Kidney (tissue), 14 donors: ENCODE data around the gene ARHGEF11. TPM values are rescaled to one million over a fixed set of nuclear protein-coding genes. Genes with fewer than 3 reads are reported as not detected.

Experiments
- DNase-seq, 5 donors: peaks; one replicate each; pipeline ENCODE4 v3.0.0-alpha.2; 2013 to 2020
- FAIRE-seq: peaks from 2 replicates; lab custom pipeline; 2012; peaks lifted over from hg19 to GRCh38; lab: Jason Lieb, UNC
- H3K27ac ChIP-seq, 2 donors: one replicate each; pipeline ENCODE4 v1.7.0; 2013; ENCODE audit warnings: low read depth in 2 of 2, low read length in 2 of 2, inconsistent platforms in 1 of 2
- H3K27me3 ChIP-seq: one replicate; pipeline ENCODE4 v1.7.1; 2013; ENCODE audit warnings: low read length, inconsistent platforms; ENCODE audit not compliant: control insufficient read depth, insufficient read depth
- H3K36me3 ChIP-seq, 3 donors: one replicate each; pipeline versions ENCODE4 v1.7.0 to v1.7.1; 2013; ENCODE audit warnings: low read length in 3 of 3, control low read depth in 1 of 3, inconsistent platforms in 1 of 3; ENCODE audit not compliant: insufficient read depth in 3 of 3, control insufficient read depth in 2 of 3
- H3K4me1 ChIP-seq, 3 donors: one replicate each; pipeline versions ENCODE4 v1.7.0 to v1.7.1; 2013; ENCODE audit warnings: low read length in 3 of 3, inconsistent platforms in 1 of 3, low read depth in 1 of 3; ENCODE audit not compliant: control insufficient read depth in 2 of 3, insufficient read depth in 2 of 3
- H3K4me3 ChIP-seq, 3 donors: one replicate each; pipeline versions ENCODE4 v1.7.0 to v1.8.1; 2013; ENCODE audit warnings: low read length in 3 of 3, control low read depth in 1 of 3, inconsistent platforms in 1 of 3
- H3K9ac ChIP-seq, 3 donors: one replicate each; pipeline versions ENCODE4 v1.7.0 to v1.7.1; 2013; ENCODE audit warnings: low read length in 3 of 3, control low read depth in 1 of 3, inconsistent platforms in 1 of 3
- H3K9me3 ChIP-seq, 3 donors: one replicate each; pipeline versions ENCODE4 v1.7.0 to v1.7.1; 2013; ENCODE audit warnings: low read length in 3 of 3, control low read depth in 1 of 3, inconsistent platforms in 1 of 3; ENCODE audit not compliant: control insufficient read depth in 2 of 3, insufficient read depth in 1 of 3
- CTCF ChIP-seq: IDR thresholded peaks from 3 replicates; pipeline ENCODE4 v1.5.1; 2012; ENCODE audit warnings: mild to moderate bottlenecking, moderate library complexity, borderline replicate concordance; ENCODE audit not compliant: insufficient read depth; ENCODE audit errors: extremely low read depth
- intact Hi-C: fragments of 100-400 bp; cut with DNase I; formaldehyde crosslinking; loops from one replicate; pipeline ENCODE4 v1.11.1; 2022
- polyA plus RNA-seq: library from polyadenylated mRNA; stranded (reverse); fragments of 350-450 nt; fragmentation: Illumina TruSeq; extraction: RNeasy Lipid Tissue Mini Kit (QIAGEN cat#74804); gene quantifications from one replicate; pipeline ENCODE4 v1.2.3, GENCODE V29; 2014; ENCODE audit warnings: low read depth, low replicate concordance; ENCODE audit not compliant: insufficient read depth
- total RNA-seq: library from RNA; stranded (reverse); fragmentation: NEBNext Ultra II Directional; extraction: Animal tissue kit (Norgen Biotek cat#: 25700); gene quantifications from one replicate; pipeline ENCODE4 v1.2.1, GENCODE V29; 2021
- donor health status: control.
- donor health status: control.
- donor health status: control.
- donor health status: control.
- donor health status: control.
- donor health status: DM: yes; HTN: yes; CAD: no.
- donor health status: Normal renal cell carcinoma (clear cell type).

ARHGEF11 gene
- total and polyA plus RNA-seq, 2 donors from 2014 or later = 8.8 to 36.4 TPM

GRCh38 chr1:157000686-157001085 lies 44.9 kb downstream of the ARHGEF11 start:
- no peak for FAIRE-seq
- TF ChIP-seq CTCF = no peak
- no peak overlapping the region for H3K4me3 ChIP-seq
- no peak overlapping the region for H3K27ac ChIP-seq
- intact Hi-C loops = no loop called here
- no peaks in the 10 kb centered on the region for H3K36me3 ChIP-seq
- no peaks in the 10 kb centered on the region for H3K4me1 ChIP-seq
- no peaks in the 10 kb centered on the region for H3K27me3 ChIP-seq
- H3K9me3 ChIP-seq = no peaks in the 10 kb centered on the region
- no peak overlapping the region for H3K9ac ChIP-seq
- DNase-seq = no peak

GRCh38 chr1:156999596-157000320 lies 45.8 kb downstream of the ARHGEF11 start:
- no peak for DNase-seq

GRCh38 chr1:156998840-156999500 lies 46.6 kb downstream of the ARHGEF11 start:
- Histone ChIP-seq H3K4me3 (no peak overlapping the region), H3K9me3 (no peaks in the 10 kb centered on the region), H3K27me3 (no peaks in the 10 kb centered on the region), H3K4me1 (no peaks in the 10 kb centered on the region), H3K27ac (no peak overlapping the region), H3K9ac (no peak overlapping the region), H3K36me3 (no peaks in the 10 kb centered on the region)
- intact Hi-C loops = no loop called here
- no peak for TF ChIP-seq CTCF
- FAIRE-seq = no peak
- DNase-seq = no peak

More at GRCh38 chr1:156999596-157000320, 45.8 kb downstream of the ARHGEF11 start:
- no peak for FAIRE-seq
- Histone ChIP-seq H3K4me3 (no peak overlapping the region), H3K9ac (no peak overlapping the region), H3K4me1 (no peaks in the 10 kb centered on the region), H3K9me3 (no peaks in the 10 kb centered on the region), H3K27ac (no peak overlapping the region), H3K27me3 (no peaks in the 10 kb centered on the region), H3K36me3 (no peaks in the 10 kb centered on the region)
- intact Hi-C loops = no loop called here
- TF ChIP-seq CTCF = no peak
